C4-2B (cell line): ENCODE measurements around the gene PPP6R3.

ENCODE experiments used
- CTCF ChIP-seq: fragments of 450-650 bp; conservative IDR thresholded peaks from 2 replicates; pipeline ENCODE4 v1.5.1; 2017; ENCODE audit warnings: mild to moderate bottlenecking
- ZFX ChIP-seq: fragments of 450-650 bp; IDR thresholded peaks from 2 replicates; pipeline ENCODE4 v1.6.1; 2017

GRCh38 chr11:68521969-68522652 is 61.6 kb downstream of the PPP6R3 start:
- no peak for TF ChIP-seq CTCF
- no peak for TF ChIP-seq ZFX
